ENCODE data around the gene PAX6.

PAX6 gene

DNA sequence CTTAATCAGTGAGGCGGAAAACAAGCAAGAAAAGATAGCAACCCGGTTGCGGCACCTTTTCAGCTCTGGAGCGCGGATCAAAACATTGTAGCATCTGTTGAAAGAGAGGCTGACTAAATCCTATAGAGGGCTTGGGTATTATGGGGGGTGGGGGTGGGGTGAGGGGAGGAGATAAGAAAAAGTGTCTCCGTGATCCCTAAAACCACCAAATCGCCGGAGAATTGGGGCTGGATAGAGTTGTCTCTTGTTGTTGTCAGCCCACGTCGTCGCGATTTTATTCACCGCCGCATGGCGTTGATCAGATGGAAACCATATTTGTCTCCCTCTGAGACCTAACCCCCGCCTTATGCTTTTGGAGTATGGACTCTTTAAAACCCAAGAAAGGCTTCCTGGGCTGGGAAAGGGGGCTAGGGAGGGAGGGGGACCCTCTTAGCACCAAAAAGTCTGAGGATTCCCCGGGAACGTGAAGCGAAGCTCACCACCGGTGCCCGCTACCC is 13.0 kb downstream of the PAX6 start:
- TF ChIP-seq, protein P1, sequence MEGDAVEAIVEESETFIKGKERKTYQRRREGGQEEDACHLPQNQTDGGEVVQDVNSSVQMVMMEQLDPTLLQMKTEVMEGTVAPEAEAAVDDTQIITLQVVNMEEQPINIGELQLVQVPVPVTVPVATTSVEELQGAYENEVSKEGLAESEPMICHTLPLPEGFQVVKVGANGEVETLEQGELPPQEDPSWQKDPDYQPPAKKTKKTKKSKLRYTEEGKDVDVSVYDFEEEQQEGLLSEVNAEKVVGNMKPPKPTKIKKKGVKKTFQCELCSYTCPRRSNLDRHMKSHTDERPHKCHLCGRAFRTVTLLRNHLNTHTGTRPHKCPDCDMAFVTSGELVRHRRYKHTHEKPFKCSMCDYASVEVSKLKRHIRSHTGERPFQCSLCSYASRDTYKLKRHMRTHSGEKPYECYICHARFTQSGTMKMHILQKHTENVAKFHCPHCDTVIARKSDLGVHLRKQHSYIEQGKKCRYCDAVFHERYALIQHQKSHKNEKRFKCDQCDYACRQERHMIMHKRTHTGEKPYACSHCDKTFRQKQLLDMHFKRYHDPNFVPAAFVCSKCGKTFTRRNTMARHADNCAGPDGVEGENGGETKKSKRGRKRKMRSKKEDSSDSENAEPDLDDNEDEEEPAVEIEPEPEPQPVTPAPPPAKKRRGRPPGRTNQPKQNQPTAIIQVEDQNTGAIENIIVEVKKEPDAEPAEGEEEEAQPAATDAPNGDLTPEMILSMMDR (IDR thresholded peaks at IDR 0.05; ENCODE audit: borderline replicate concordance, control extremely low read depth, extremely low read depth, insufficient read depth, missing control alignments) = no peak
- in situ Hi-C loops (cut with MboI; ENCODE audit: low sequenced_read_pairs, unreplicated experiment) = no loop called here
- DNase-seq (ENCODE audit: low spot score) = peak; percentile 17

DNA sequence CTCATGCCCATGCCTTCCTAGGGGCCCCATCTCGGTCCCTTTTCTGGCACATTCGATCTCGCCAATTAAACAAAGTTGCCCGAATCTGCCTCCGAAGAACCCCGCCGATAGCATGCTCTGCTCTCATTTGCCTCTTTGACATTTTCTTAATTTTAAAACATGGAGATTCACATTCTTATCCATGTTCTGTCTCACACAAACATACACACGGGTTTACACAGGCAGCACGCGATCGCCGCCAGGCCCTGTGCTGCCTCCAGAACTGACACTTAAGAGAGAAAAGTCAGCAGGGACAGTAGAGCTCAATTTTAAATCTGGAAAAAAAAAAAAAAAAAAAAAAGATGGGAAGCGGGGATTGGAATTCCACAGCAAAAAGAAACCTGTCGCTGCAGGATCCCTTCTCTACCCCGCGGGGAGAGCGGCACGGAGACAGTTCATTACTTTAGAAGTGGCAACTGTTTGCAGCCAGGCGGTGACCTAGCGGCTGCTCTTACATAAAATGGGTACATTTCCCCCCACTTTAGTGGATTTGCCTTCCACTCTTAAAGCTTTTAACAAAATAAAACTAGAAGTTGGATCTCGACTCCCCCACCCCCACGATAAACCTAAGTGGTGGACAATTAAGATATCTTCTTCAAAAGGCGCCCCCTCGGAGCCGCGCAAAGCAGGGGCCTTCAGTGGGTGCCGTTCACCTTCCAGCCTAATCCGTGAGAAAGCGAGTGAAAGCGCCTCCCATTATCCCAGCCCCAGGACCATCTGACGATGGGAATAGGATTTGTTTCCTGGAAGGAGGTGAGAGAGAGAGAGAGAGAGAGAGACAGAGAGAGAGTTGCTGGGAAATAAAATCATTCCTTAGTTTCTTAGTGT is 13.7 kb downstream of the PAX6 start:
- peak; percentile 21 for DNase-seq (ENCODE audit: low spot score)
- TF ChIP-seq, protein P1 (IDR thresholded peaks at IDR 0.05; ENCODE audit: borderline replicate concordance, control extremely low read depth, extremely low read depth, insufficient read depth, missing control alignments) = no peak
- in situ Hi-C loops (cut with MboI; ENCODE audit: low sequenced_read_pairs, unreplicated experiment) = no loop called here

DNA sequence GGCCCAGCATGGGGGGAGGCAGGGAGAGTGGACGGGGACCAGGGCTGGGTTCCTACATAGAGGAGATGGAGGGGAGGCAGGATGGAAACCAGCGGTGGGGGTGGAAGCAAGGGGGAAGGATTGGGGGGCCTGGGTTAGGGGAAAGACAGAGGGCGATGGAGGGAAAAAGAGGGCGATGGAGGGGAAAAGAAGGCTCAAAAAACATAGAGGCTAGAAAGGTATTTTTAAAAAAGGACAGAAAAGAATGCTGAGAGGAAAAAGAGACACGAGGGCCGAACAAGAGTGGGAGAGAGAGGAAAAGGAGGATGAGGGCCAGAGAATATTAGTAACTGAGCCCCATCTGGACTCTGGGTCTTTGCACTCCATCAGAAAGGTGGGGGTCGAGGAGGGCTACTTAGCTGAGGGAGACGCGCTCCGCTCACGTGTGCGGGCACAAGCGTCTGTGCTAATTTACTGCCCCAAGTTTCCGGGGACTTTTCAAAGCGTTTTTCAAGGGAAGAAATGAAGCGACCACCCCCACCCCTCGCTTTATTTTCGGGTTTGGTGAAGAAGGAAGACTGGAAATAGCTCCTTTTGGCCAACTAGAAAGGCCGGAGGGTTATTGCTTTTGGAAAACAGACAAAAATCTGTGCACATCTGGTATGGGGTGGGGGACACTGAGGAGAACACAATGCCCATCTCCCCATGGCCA is 14.5 kb downstream of the PAX6 start:
- peak; percentile 11 for DNase-seq (ENCODE audit: low spot score)
- in situ Hi-C loops (cut with MboI; ENCODE audit: low sequenced_read_pairs, unreplicated experiment) = no loop called here
- TF ChIP-seq, protein P1 (IDR thresholded peaks at IDR 0.05; ENCODE audit: borderline replicate concordance, control extremely low read depth, extremely low read depth, insufficient read depth, missing control alignments) = no peak

DNA sequence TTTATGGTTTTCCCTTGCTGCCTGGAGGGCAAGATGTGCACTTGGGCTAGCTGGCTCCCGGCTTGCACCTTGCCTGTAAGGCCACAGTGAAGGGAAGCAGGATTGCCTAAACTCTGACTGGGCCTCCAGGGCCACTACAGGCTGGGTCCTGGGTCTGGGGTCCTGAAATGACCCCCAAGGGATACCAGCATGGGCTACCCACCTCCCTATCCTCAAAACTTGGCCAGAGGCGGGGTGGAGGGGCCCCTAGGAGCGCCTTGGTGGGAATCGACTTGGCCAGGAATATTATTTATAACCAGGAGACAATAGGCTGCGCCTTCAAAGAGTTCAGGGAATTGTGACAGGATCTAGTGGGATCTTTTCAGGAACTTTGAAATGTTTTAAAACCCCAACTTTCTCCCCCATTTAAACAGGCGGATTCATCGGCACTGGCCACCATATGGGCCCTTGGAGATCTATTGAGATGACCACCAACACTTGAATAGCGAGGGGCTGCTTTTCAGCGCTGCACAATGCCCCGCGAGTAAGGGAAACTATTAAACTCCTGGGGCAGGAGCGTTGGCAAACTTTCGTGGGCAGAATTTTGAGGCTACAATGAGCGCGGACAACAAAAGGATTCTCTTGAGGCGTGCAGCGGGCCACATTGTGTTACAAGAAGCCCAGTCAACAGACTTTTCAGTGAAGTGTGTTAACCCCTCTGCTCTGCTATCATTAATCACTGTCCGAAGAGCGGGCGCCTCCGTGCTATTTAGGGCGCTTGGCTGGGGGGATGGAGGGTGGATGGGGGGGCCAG is 15.2 kb downstream of the PAX6 start:
- peak; percentile 6 for DNase-seq (ENCODE audit: low spot score)
- TF ChIP-seq, protein P1 (IDR thresholded peaks at IDR 0.05; ENCODE audit: borderline replicate concordance, control extremely low read depth, extremely low read depth, insufficient read depth, missing control alignments) = no peak
- in situ Hi-C loops (cut with MboI; ENCODE audit: low sequenced_read_pairs, unreplicated experiment) = no loop called here

DNA sequence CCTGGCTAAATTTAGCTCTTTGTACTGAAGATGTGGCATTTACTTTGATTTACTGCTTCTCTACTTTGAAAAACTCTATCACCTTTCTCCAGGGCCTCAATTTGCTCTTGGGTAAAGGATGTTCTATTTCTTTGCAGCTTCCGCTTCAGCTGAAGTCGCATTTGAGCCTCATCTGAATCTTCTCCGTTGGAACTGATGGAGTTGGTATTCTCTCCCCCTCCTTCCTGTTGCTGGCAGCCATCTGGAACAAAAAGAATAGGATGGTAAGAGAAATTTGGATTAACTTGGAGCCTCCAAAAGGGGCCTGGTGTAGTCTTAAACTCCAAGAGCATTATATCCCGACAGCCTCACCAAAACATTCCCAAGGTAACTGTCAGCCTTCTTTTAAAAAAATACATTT is 16.6 kb downstream of the PAX6 start:
- in situ Hi-C loops (cut with MboI; ENCODE audit: low sequenced_read_pairs, unreplicated experiment) = no loop called here

More for the DNA sequence above, 16.6 kb downstream of the PAX6 start:
- DNase-seq (ENCODE audit: low spot score) = no peak
- TF ChIP-seq, protein P1 (IDR thresholded peaks at IDR 0.05; ENCODE audit: borderline replicate concordance, control extremely low read depth, extremely low read depth, insufficient read depth, missing control alignments) = no peak
